ENCODE measurements around the gene HES7. TPM values are rescaled to one million over a fixed set of nuclear protein-coding genes. Genes with fewer than 3 reads are reported as not detected.
"Not testable (repeated sequence)": the region's sequence is repeated elsewhere in the genome, so short reads cannot be mapped to it uniquely, and the experiment has no call there.

Gene HES7
- total RNA-seq, 2 donors from 2014 or later, result 7.5 to 10.7 TPM

- ATAC-seq (peak; percentile 10 to 23), DNase-seq (ENCODE audit: low spot score in 2 of 2) (peak; percentile 82 to 89)
- H3K36me3 Mint-ChIP-seq, result peaks cover 3 to 7% of the 10 kb centered on the region in 2 donors
- peak overlapping the region; percentile 99 to 100 for H3K27ac Mint-ChIP-seq
- no peaks in the 10 kb centered on the region for H3K9me3 Mint-ChIP-seq
These were observed 3.1 kb downstream of the HES7 start for GRCh38 chr17:8120520-8121406.

- Mint-ChIP-seq H3K36me3 (peaks cover 0 to 5% of the 10 kb centered on the region in 2 donors), H3K27ac (peak overlapping the region; percentile 99 to 100), H3K9me3 (no peaks in the 10 kb centered on the region)
- peak; percentile 89 to 97 for DNase-seq (ENCODE audit: low spot score in 2 of 2)
- ATAC-seq, result peak; percentile 42 to 55
These were observed 4.1 kb downstream of the HES7 start for GRCh38 chr17:8119581-8120519.

GRCh38 chr17:8118769-8119580 lies 4.9 kb downstream of the HES7 start:
- peak; percentile 58 to 61 for ATAC-seq
- Mint-ChIP-seq H3K9me3 (no peaks in the 10 kb centered on the region), H3K27ac (peak overlapping the region; percentile 99 to 100), H3K36me3 (no peaks in the 10 kb centered on the region)
- peak; percentile 86 to 89 for DNase-seq (ENCODE audit: low spot score in 2 of 2)

GRCh38 chr17:8117980-8118768 lies 5.7 kb downstream of the HES7 start, which contains the start of gene ALOXE3:
Gene ALOXE3, minus strand, starts transcription at chr17:8118514. Its CDS starts 524 bp downstream, at chr17:8117990.
- DNase-seq (ENCODE audit: low spot score in 2 of 2) (peak; percentile 21 to 78), ATAC-seq (peak; percentile 0 to 54)
- H3K36me3 Mint-ChIP-seq, result no peaks in the 10 kb centered on the region
- peak within 1 kb of the TSS; percentile 99 to 100 for H3K27ac Mint-ChIP-seq
- H3K9me3 Mint-ChIP-seq, result no peaks in the 10 kb centered on the region

- Mint-ChIP-seq H3K36me3 (no peaks in the 10 kb centered on the region), H3K27ac (peak overlapping the region in 1 of 2 donors; percentile 99), H3K9me3 (no peaks in the 10 kb centered on the region)
- ATAC-seq, result no peak
- DNase-seq (ENCODE audit: low spot score in 2 of 2), result no peak
These were observed 6.4 kb downstream of the HES7 start for GRCh38 chr17:8117367-8117979.

DNA sequence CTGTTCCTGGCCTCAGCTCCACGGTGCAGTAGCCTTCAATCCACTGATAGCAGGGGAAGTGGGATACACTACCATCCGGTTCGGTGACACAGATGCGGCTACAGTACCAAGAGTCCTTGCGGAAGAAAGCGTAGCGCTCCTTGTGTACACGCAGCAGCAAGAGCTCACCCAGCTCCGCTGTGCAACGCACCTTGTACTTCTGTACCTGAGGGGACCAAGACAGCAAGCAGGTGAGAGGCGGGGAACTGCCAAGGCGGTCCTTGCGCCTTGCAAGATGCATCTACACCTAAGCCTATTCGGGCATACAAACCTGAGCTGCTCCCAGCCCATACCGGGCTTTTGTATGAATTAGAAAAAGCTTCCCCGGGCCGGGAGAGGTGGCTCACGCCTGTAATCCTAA lies 7.1 kb downstream of the HES7 start:
- ATAC-seq, result no peak
- H3K36me3 Mint-ChIP-seq, result no peaks in the 10 kb centered on the region
- no peak for DNase-seq (ENCODE audit: low spot score in 2 of 2)

DNA sequence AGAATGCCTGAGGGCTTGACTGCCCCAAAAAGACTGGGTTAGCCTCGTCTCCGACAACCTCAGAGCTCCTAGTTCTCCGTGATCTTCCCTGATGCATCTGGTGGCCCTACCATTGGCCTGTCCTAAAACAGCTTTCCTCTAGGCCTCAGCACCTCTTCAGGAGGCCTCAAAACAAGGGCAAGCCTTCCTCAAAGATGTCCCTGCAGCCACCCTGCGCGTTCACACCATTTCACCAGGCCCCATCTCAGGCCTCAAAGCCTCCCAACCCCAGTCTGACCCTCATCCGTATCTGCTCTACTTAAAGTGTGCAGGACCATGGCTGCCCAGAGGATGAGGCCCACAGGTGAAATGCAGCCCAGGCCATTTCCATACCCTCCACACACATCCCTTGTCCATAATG lies 13.0 kb downstream of the HES7 start:
- H3K27ac Mint-ChIP-seq, result no peak overlapping the region
- DNase-seq (ENCODE audit: low spot score in 2 of 2) (no peak), ATAC-seq (no peak)
- no peaks in the 10 kb centered on the region for H3K36me3 Mint-ChIP-seq
- H3K9me3 Mint-ChIP-seq, result no peaks in the 10 kb centered on the region

More for the DNA sequence above, 7.1 kb downstream of the HES7 start:
- no peaks in the 10 kb centered on the region for H3K9me3 Mint-ChIP-seq
- H3K27ac Mint-ChIP-seq, result no peak overlapping the region

- Mint-ChIP-seq H3K27ac (no peak overlapping the region), H3K9me3 (no peaks in the 10 kb centered on the region), H3K36me3 (no peaks in the 10 kb centered on the region)
- DNase-seq (ENCODE audit: low spot score in 2 of 2) (no peak), ATAC-seq (no peak)
These were observed 13.5 kb downstream of the HES7 start for GRCh38 chr17:8110456-8110804.

GRCh38 chr17:8109661-8110455 lies 14.0 kb downstream of the HES7 start:
- H3K27ac Mint-ChIP-seq, result no peak overlapping the region
- DNase-seq (ENCODE audit: low spot score in 2 of 2), result peak; percentile 77 to 91
- no peaks in the 10 kb centered on the region for H3K9me3 Mint-ChIP-seq
- peak; percentile 98 for ATAC-seq
- no peaks in the 10 kb centered on the region for H3K36me3 Mint-ChIP-seq

GRCh38 chr17:8108972-8109660 lies 14.8 kb downstream of the HES7 start:
- Mint-ChIP-seq H3K36me3 (no peaks in the 10 kb centered on the region), H3K9me3 (no peaks in the 10 kb centered on the region), H3K27ac (no peak overlapping the region)
- DNase-seq (ENCODE audit: low spot score in 2 of 2) (no peak), ATAC-seq (no peak)

- H3K9me3 Mint-ChIP-seq; DNase-seq (ENCODE audit: low spot score in 2 of 2); H3K27ac Mint-ChIP-seq; H3K36me3 Mint-ChIP-seq; ATAC-seq: not testable (repeated sequence)
These were observed 16.9 kb downstream of the HES7 start for GRCh38 chr17:8106980-8107379.

DNA sequence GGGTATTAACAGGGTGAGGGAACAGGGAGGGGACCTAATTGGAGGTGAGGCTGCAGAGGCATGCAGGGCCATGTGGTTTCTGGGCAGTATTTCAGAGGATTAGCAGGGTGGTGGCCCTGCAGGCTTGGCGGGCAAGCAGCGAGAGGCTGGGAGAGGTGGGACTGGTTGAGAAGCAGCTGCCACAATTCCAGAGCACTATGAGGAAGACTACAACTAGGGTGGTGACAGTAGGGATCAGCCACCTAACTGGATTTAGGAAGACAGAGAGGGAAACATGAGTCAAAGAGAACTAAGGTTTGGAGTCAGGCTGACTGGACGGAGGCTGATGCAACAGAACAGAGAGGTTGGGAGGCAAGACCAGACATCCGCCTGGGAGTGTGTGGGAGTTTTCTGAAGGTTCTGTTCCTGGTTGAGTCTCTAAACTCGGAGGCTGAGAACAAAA lies 17.9 kb downstream of the HES7 start:
- H3K36me3 Mint-ChIP-seq, result no peaks in the 10 kb centered on the region
- no peak for ATAC-seq
- DNase-seq (ENCODE audit: low spot score in 2 of 2), result no peak
- no peaks in the 10 kb centered on the region for H3K9me3 Mint-ChIP-seq
- no peak overlapping the region for H3K27ac Mint-ChIP-seq

DNA sequence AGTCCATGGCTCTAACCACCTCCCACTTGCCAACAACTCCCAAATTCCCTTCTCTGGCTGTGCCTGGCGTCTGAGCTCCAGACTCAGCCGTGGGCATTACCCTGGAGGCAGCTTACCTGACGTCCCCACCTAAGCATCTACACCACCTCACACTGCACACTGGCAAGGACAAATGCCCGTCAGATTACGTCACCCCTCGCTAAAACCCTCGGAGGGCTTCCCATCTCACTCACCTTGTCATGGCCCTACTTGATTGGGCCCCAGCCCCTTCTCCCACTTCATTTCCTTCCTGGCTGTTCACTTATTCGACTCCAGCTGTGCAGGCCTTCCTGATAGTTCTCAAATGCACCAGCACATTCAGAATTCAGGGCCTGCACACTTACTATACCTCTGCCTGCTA lies 19.0 kb downstream of the HES7 start:
- ATAC-seq (no peak), DNase-seq (ENCODE audit: low spot score in 2 of 2) (no peak)
- no peak overlapping the region for H3K27ac Mint-ChIP-seq
- no peaks in the 10 kb centered on the region for H3K9me3 Mint-ChIP-seq
- H3K36me3 Mint-ChIP-seq, result no peaks in the 10 kb centered on the region

- ATAC-seq (no peak), DNase-seq (ENCODE audit: low spot score in 2 of 2) (no peak)
- Mint-ChIP-seq H3K36me3 (no peaks in the 10 kb centered on the region), H3K9me3 (no peaks in the 10 kb centered on the region), H3K27ac (no peak overlapping the region)
These were observed 20.4 kb downstream of the HES7 start for GRCh38 chr17:8103549-8103948.
